RCC 7860 (cell line): ENCODE data around the gene LTA4H.

Experiments used
- DNase-seq: peaks from one replicate; pipeline ENCODE4 v3.0.0-alpha.2; 2015; ENCODE audit warnings: low spot score
- FAIRE-seq: peaks from 2 replicates; lab custom pipeline; 2012; peaks lifted over from hg19 to GRCh38; lab: Jason Lieb, UNC

LTA4H gene

GRCh38 chr12:96060041-96060440, 24.7 kb upstream of the LTA4H start:
- FAIRE-seq (no peak), DNase-seq (no peak)

- FAIRE-seq (no peak), DNase-seq (no peak)
These were observed 22.7 kb upstream of the LTA4H start for GRCh38 chr12:96057986-96058553.

- DNase-seq (no peak), FAIRE-seq (no peak)
These were observed 21.5 kb upstream of the LTA4H start for GRCh38 chr12:96056646-96057455.

- FAIRE-seq: no peak
These were observed 18.8 kb upstream of the LTA4H start for GRCh38 chr12:96054244-96054610.

GRCh38 chr12:96053476-96054243, 18.3 kb upstream of the LTA4H start:
- FAIRE-seq (no peak), DNase-seq (no peak)

More at GRCh38 chr12:96054244-96054610, 18.8 kb upstream of the LTA4H start:
- DNase-seq: no peak

- DNase-seq (no peak), FAIRE-seq (no peak)
These were observed 16.5 kb upstream of the LTA4H start for GRCh38 chr12:96051756-96052485.

GRCh38 chr12:96050139-96050538, 14.8 kb upstream of the LTA4H start:
- no peak for DNase-seq
- FAIRE-seq: no peak

GRCh38 chr12:96049101-96049500, 13.7 kb upstream of the LTA4H start:
- DNase-seq (no peak), FAIRE-seq (no peak)

GRCh38 chr12:96048393-96048969, 13.1 kb upstream of the LTA4H start:
- FAIRE-seq: no peak
- DNase-seq: no peak

- no peak for FAIRE-seq
These were observed 12.1 kb upstream of the LTA4H start for GRCh38 chr12:96047229-96048211.

GRCh38 chr12:96046543-96047228, 11.3 kb upstream of the LTA4H start:
- no peak for DNase-seq
- FAIRE-seq: no peak

More at GRCh38 chr12:96047229-96048211, 12.1 kb upstream of the LTA4H start:
- peak; percentile 18 for DNase-seq

GRCh38 chr12:96045566-96045965, 10.2 kb upstream of the LTA4H start:
- DNase-seq (no peak), FAIRE-seq (no peak)

- no peak for DNase-seq
- no peak for FAIRE-seq
These were observed 9.5 kb upstream of the LTA4H start for GRCh38 chr12:96044943-96045290.

GRCh38 chr12:96044017-96044942, 8.9 kb upstream of the LTA4H start:
- FAIRE-seq (no peak), DNase-seq (no peak)

GRCh38 chr12:96041181-96041580, 5.8 kb upstream of the LTA4H start:
- FAIRE-seq: no peak

GRCh38 chr12:96040305-96041133, 5.1 kb upstream of the LTA4H start:
- DNase-seq: no peak
- no peak for FAIRE-seq

More at GRCh38 chr12:96041181-96041580, 5.8 kb upstream of the LTA4H start:
- no peak for DNase-seq

- DNase-seq: no peak
- no peak for FAIRE-seq
These were observed 4.1 kb upstream of the LTA4H start for GRCh38 chr12:96039516-96039915.
